Right renal pelvis (tissue), 4 donors: Measurements from ENCODE around the gene OPRL1. TPM values are rescaled to one million over a fixed set of nuclear protein-coding genes. Genes with fewer than 3 reads are reported as not detected.

Experiments used
- DNase-seq, 4 donors: peaks; one replicate each; pipeline ENCODE4 v3.0.0-alpha.2; 2013; ENCODE audit warnings: low read depth in 4 of 4, low spot score in 3 of 4, missing footprints in 1 of 4
- polyA plus RNA-seq, 4 donors: library from polyadenylated mRNA; unstranded; fragments of 120-200 nt; gene quantifications; one replicate each; pipeline ENCODE4 v1.2.1, GENCODE V29; 2013; ENCODE audit not compliant: insufficient read length in 4 of 4

The OPRL1 gene
- polyA plus RNA-seq = 1 to 10 TPM in 3 of 4 donors, under 1 TPM in 1; 0.80 to 1.3 (median 1.2) TPM

GRCh38 chr20:64080013-64080812 is at the start of gene OPRL1:
TSS of gene OPRL1 (plus strand) at chr20:64080082. CDS start at chr20:64092721, 12,639 bp downstream.
- DNase-seq = no peak

- DNase-seq = no peak
These were observed 49.3 kb upstream of the OPRL1 start for GRCh38 chr20:64030371-64031134.

- no peak for DNase-seq
These were observed 48.0 kb upstream of the OPRL1 start for GRCh38 chr20:64031822-64032314.

GRCh38 chr20:64032706-64033624 is 46.9 kb upstream of the OPRL1 start:
- DNase-seq = no peak

GRCh38 chr20:64033981-64034493 is 45.8 kb upstream of the OPRL1 start:
- no peak for DNase-seq

- no peak for DNase-seq
These were observed 44.6 kb upstream of the OPRL1 start for GRCh38 chr20:64035066-64035932.

GRCh38 chr20:64035933-64036345 is 43.9 kb upstream of the OPRL1 start, which contains the start of gene C20orf204:
TSS of gene C20orf204 (plus strand) at chr20:64036182. CDS start at chr20:64036324, 142 bp downstream.
- DNase-seq = no peak

GRCh38 chr20:64036346-64037198 is 43.3 kb upstream of the OPRL1 start:
- no peak for DNase-seq

GRCh38 chr20:64037199-64037497 is 42.7 kb upstream of the OPRL1 start:
- DNase-seq = no peak

- no peak for DNase-seq
These were observed 42.2 kb upstream of the OPRL1 start for GRCh38 chr20:64037498-64038213.

- DNase-seq = no peak
These were observed 41.7 kb upstream of the OPRL1 start for GRCh38 chr20:64038224-64038564.

- peak in 2 of 4 donors; percentile 55 to 70 for DNase-seq
These were observed 41.2 kb upstream of the OPRL1 start for GRCh38 chr20:64038565-64039292.

GRCh38 chr20:64039293-64040160 is 40.4 kb upstream of the OPRL1 start:
- DNase-seq = no peak

- DNase-seq = no peak
These were observed 39.4 kb upstream of the OPRL1 start for GRCh38 chr20:64040231-64041039.

- DNase-seq = no peak
These were observed 38.7 kb upstream of the OPRL1 start for GRCh38 chr20:64041040-64041780.
